ENCODE results near the gene PFDN4. TPM values are rescaled to one million over a fixed set of nuclear protein-coding genes. Genes with fewer than 3 reads are reported as not detected.

The PFDN4 gene
- total RNA-seq (2022; extraction: Qiagen RNA extraction), result 42.7 to 59.4 TPM (median 46.9 TPM) in 5 replicates

GRCh38 chr20:54207743-54208547, at the start of gene PFDN4:
TSS of gene PFDN4 (plus strand) at chr20:54208087. CDS start at chr20:54208101, 14 bp downstream.

GRCh38 chr20:54173653-54174456, 34.0 kb upstream of the PFDN4 start, which contains the start of gene CYP24A1:
TSS of gene CYP24A1 (minus strand) at chr20:54173986. CDS start at chr20:54173579, 407 bp downstream.

Other genes starting within 250 kb of the PFDN4 start
- 0.44 to 0.69 TPM (median 0.64 TPM) in 5 replicates for gene BCAS1, start 137.5 kb upstream of the PFDN4 start, total RNA-seq (2022; extraction: Qiagen RNA extraction)
- 41.9 to 75.1 TPM (median 65.6 TPM) in 5 replicates for gene CYP24A1, start 34.1 kb upstream of the PFDN4 start, total RNA-seq (2022; extraction: Qiagen RNA extraction)

All from A549 treated with dexamethasone at 1 μM for 4 hours (cell line).